HCT116 (cell line): ENCODE data around the gene HOXC6. TPM values are rescaled to one million over a fixed set of nuclear protein-coding genes. Genes with fewer than 3 reads are reported as not detected.

Experiments used
- ATAC-seq: fragments of 200-7000 bp; cut with Tn5 transposase; 2 replicates; pipeline ENCODE4 v1.9.1; 2020; ENCODE audit warnings: mild to moderate bottlenecking, moderate library complexity
- BruUV-seq: library from RNA; stranded (reverse); fragments of 400-500 nt; replicated peaks from 2 replicates; lab custom pipeline; 2021; lab: Mats Ljungman, UMichigan
- CTCF ChIA-PET: fragments of 300-600 bp; sonication (Branson Sonifier 250); formaldehyde crosslinking; loops from one replicate; lab custom pipeline; 2021; ENCODE audit warnings: antibody characterized with exemption; lab: Charles Lee
- POLR2A ChIA-PET: fragments of 300-600, 350-600 bp; sonication (Branson Sonifier 250); formaldehyde crosslinking; loops from one replicate; lab custom pipeline; 2021; ENCODE audit warnings: antibody characterized with exemption; lab: Charles Lee
- RAD21 ChIA-PET, 2 experiments: fragments of 300-600 bp; sonication (Branson Sonifier 250); formaldehyde crosslinking; loops; one replicate each; lab custom pipeline; 2023; ENCODE audit warnings: low total read pairs in 2 of 2; ENCODE audit not compliant: uncharacterized antibody in 2 of 2, unreplicated experiment in 2 of 2, low non-redundant PET in 1 of 2; lab: Charles Lee
- DNase-seq: peaks from one replicate; pipeline ENCODE4 v3.0.0-alpha.2; 2010; ENCODE audit warnings: low read depth, low spot score
- H2AFZ ChIP-seq: fragments of 200-600 bp; shearing (Covaris generic), sonication (generic); 2 replicates; pipeline ENCODE4 v1.6.1; 2017; ENCODE audit warnings: low read depth, mixed run types, mixed read lengths, antibody characterized with exemption, low read length; ENCODE audit not compliant: poor library complexity, severe bottlenecking
- H3K27ac ChIP-seq: 2 replicates; pipeline ENCODE4 v1.5.1; 2012; ENCODE audit warnings: low read depth, low read length
- H3K27me3 ChIP-seq: fragments of 200-600 bp; sonication (generic); 2 replicates; pipeline ENCODE4 v1.6.1; 2016; ENCODE audit warnings: mixed run types, low read length, mixed read lengths; ENCODE audit not compliant: insufficient read depth
- H3K36me3 ChIP-seq, 2 experiments: fragments of 200-500 bp in 1 of 2; fragments of 200-600 bp in 1 of 2; sonication (Bioruptor generic) in 1 of 2; sonication (generic) in 1 of 2; 2 replicates each; pipeline versions ENCODE4 v1.5.1 to v1.6.1; 2014 to 2016; ENCODE audit warnings: low read length in 2 of 2, inconsistent platforms in 1 of 2, mixed read lengths in 1 of 2, mixed run types in 1 of 2; ENCODE audit not compliant: insufficient read depth in 2 of 2, control insufficient read depth in 1 of 2
- H3K4me1 ChIP-seq, 2 experiments: fragments of 200-600 bp in 1 of 2; sonication (generic) in 1 of 2; 2 replicates each; pipeline versions ENCODE4 v1.5.1 to v1.6.1; 2012 to 2017; ENCODE audit warnings: low read length in 2 of 2, inconsistent platforms in 1 of 2, mild to moderate bottlenecking in 1 of 2, mixed read lengths in 1 of 2, mixed run types in 1 of 2, moderate library complexity in 1 of 2; ENCODE audit not compliant: insufficient read depth in 2 of 2, control insufficient read depth in 1 of 2
- H3K4me2 ChIP-seq: fragments of 200-600 bp; sonication (generic); 2 replicates; pipeline ENCODE4 v1.6.1; 2017; ENCODE audit warnings: mixed run types, low read length, mixed read lengths
- H3K4me3 ChIP-seq, 2 experiments: fragments of 200-600 bp in 1 of 2; sonication (generic) in 1 of 2; replicated peaks in 1 of 2; 2 replicates each; pipeline ENCODE4 v1.5.1; 2011 to 2016; ENCODE audit warnings: low read length in 2 of 2, control low read depth in 1 of 2, low read depth in 1 of 2, mild to moderate bottlenecking in 1 of 2, mixed read lengths in 1 of 2, mixed run types in 1 of 2
- H3K79me2 ChIP-seq: fragments of 200-600 bp; sonication (generic); 2 replicates; pipeline ENCODE4 v1.6.1; 2017; ENCODE audit warnings: mild to moderate bottlenecking, mixed run types, low read length, moderate library complexity, mixed read lengths; ENCODE audit not compliant: insufficient read depth
- H3K9ac ChIP-seq: fragments of 200-600 bp; sonication (generic); 2 replicates; pipeline ENCODE4 v1.6.1; 2016; ENCODE audit warnings: low read length, mixed read lengths
- H3K9me2 ChIP-seq: fragments of 200-600 bp; sonication (generic), shearing (Covaris generic); 2 replicates; pipeline ENCODE4 v1.6.1; 2017; ENCODE audit warnings: mixed run types, mild to moderate bottlenecking, moderate library complexity; ENCODE audit not compliant: insufficient read depth
- H3K9me3 ChIP-seq, 2 experiments: fragments of 200-500 bp in 1 of 2; fragments of 200-600 bp in 1 of 2; sonication (Bioruptor generic) in 1 of 2; sonication (generic) in 1 of 2; 2 replicates each; pipeline ENCODE4 v1.6.1; 2014 to 2017; ENCODE audit warnings: low read length in 2 of 2, mixed read lengths in 2 of 2, inconsistent platforms in 1 of 2, low read depth in 1 of 2, mild to moderate bottlenecking in 1 of 2, mixed run types in 1 of 2, moderate library complexity in 1 of 2; ENCODE audit not compliant: control insufficient read depth in 1 of 2, insufficient read depth in 1 of 2
- H4K20me1 ChIP-seq: fragments of 200-600 bp; sonication (generic), shearing (Covaris generic); 2 replicates; pipeline ENCODE4 v1.6.1; 2017; ENCODE audit warnings: mixed run types, mild to moderate bottlenecking, moderate library complexity; ENCODE audit not compliant: insufficient read depth
- ATF3 ChIP-seq: IDR thresholded peaks from 2 replicates; pipeline ENCODE4 v1.6.1; 2012
- EGR1 ChIP-seq: IDR thresholded peaks from 2 replicates; pipeline ENCODE4 v1.6.1; 2012; ENCODE audit warnings: low read depth
- ELF1 ChIP-seq: IDR thresholded peaks from 2 replicates; pipeline ENCODE4 v1.6.1; 2012; ENCODE audit warnings: low read depth, borderline replicate concordance
- FOSL1 ChIP-seq: IDR thresholded peaks from 2 replicates; pipeline ENCODE4 v1.6.1; 2012; ENCODE audit warnings: low read depth
- POLR2AphosphoS5 ChIP-seq: IDR thresholded peaks from 2 replicates; pipeline ENCODE4 v1.6.1; 2011; ENCODE audit warnings: mild to moderate bottlenecking, low read depth, low read length, moderate library complexity
- REST ChIP-seq: IDR thresholded peaks from 2 replicates; pipeline ENCODE4 v1.6.1; 2012; ENCODE audit warnings: low read depth
- SIN3A ChIP-seq: IDR thresholded peaks from 2 replicates; pipeline ENCODE4 v1.6.1; 2012; ENCODE audit warnings: low read depth
- SP1 ChIP-seq: IDR thresholded peaks from 2 replicates; pipeline ENCODE4 v1.6.1; 2012; ENCODE audit warnings: low read depth
- SRF ChIP-seq: IDR thresholded peaks from 2 replicates; pipeline ENCODE4 v1.6.1; 2012; ENCODE audit warnings: low read depth
- TCF7L2 ChIP-seq: IDR thresholded peaks from 2 replicates; pipeline ENCODE4 v1.7.0; 2011; ENCODE audit warnings: borderline replicate concordance, inconsistent platforms; ENCODE audit not compliant: insufficient read depth, insufficient read length; ENCODE audit errors: extremely low read depth
- YY1 ChIP-seq: IDR thresholded peaks from 2 replicates; pipeline ENCODE4 v1.6.1; 2011; ENCODE audit warnings: low read length, low read depth, moderate library complexity, mild to moderate bottlenecking; ENCODE audit not compliant: insufficient replicate concordance; ENCODE audit errors: extremely low read depth
- ZNF274 ChIP-seq: fragments of 200-500 bp; sonication (Bioruptor generic); IDR thresholded peaks from 2 replicates; pipeline ENCODE4 v1.6.1; 2014; ENCODE audit warnings: mild to moderate bottlenecking, low read depth, low read length, inconsistent platforms
- intact Hi-C: fragments of 100-400 bp; cut with micrococcal nuclease; formaldehyde crosslinking; loops from 2 replicates; pipeline ENCODE4 v1.10.0; 2022
- total RNA-seq: library from RNA; stranded (reverse); gene quantifications from one replicate; pipeline ENCODE4 v1.2.1, GENCODE V29; 2021; ENCODE audit not compliant: unreplicated experiment
- TF ChIP-seq, protein P1 (sequence below), 3 experiments: fragments of 200-600 bp in 1 of 3; sonication (generic) in 1 of 3; IDR thresholded peaks in 2 of 3; conservative IDR thresholded peaks in 1 of 3; 2 replicates each; pipeline ENCODE4 v1.5.1; 2012 to 2017; ENCODE audit warnings: low read depth in 2 of 3, low read length in 2 of 3, antibody characterized with exemption in 1 of 3, borderline replicate concordance in 1 of 3, control low read depth in 1 of 3, mild to moderate bottlenecking in 1 of 3, mixed read lengths in 1 of 3, mixed run types in 1 of 3, moderate library complexity in 1 of 3; ENCODE audit not compliant: insufficient read depth in 1 of 3
- TF ChIP-seq, protein P2 (sequence below): IDR thresholded peaks from 2 replicates; pipeline ENCODE4 v1.6.1; 2011; ENCODE audit warnings: mild to moderate bottlenecking, low read length, moderate library complexity; ENCODE audit not compliant: insufficient replicate concordance; ENCODE audit errors: extremely low read depth
- TF ChIP-seq, protein P3 (sequence below): IDR thresholded peaks from 2 replicates; pipeline ENCODE4 v1.6.1; 2012

The HOXC6 gene
- total RNA-seq, 1 experiment from 2014 or later: 3.1 TPM

DNA sequence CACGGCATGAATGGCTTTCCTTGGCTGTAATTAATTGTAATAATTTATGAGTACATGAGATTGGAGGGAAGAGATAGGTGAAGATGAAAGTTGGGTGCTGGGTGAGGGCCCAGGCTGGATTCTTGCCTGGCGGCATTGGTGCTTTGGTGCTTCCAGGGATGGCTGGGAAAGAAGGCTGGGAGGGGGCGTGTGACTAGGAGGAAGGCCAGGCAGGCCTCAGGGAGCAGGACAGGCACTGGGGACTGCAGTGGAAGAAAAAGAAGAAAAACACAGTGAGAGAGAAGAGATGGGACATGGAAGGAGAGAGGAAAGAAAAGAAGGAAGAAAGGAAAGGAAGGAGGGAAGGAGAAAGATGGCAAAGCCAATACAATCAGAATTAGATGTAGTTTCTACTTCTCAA is 24.6 kb upstream of the HOXC6 start:
- no TSS peak for BruUV-seq
- H3K9ac ChIP-seq: no peak overlapping the region
- peaks cover 21% of the 10 kb centered on the region for H3K79me2 ChIP-seq
- ChIA-PET CTCF (interaction anchor here (0.7 to 2.2 kb wide), 6 partner anchors 14 to 211 kb away, joined by 3 to 8 read pairs (median 4); partner anchors contain the start of gene HOXC10), RAD21 (interaction anchor here in 1 of 2 experiments (0.6 kb wide), 1 partner anchor 9 kb away, joined by 3 read pairs; no protein-coding TSS in a partner anchor), POLR2A (no interaction called here)
- no peaks in the 10 kb centered on the region for H3K9me3 ChIP-seq
- peaks cover 10 to 25% of the 10 kb centered on the region in 2 experiments for H3K4me1 ChIP-seq
- no peak overlapping the region for H3K27ac ChIP-seq
- no peaks in the 10 kb centered on the region for H3K27me3 ChIP-seq
- no peak overlapping the region for H3K4me3 ChIP-seq
- no peak for TF ChIP-seq REST
- no peak for TF ChIP-seq SP1
- no peak for TF ChIP-seq SIN3A
- TF ChIP-seq, protein P1, sequence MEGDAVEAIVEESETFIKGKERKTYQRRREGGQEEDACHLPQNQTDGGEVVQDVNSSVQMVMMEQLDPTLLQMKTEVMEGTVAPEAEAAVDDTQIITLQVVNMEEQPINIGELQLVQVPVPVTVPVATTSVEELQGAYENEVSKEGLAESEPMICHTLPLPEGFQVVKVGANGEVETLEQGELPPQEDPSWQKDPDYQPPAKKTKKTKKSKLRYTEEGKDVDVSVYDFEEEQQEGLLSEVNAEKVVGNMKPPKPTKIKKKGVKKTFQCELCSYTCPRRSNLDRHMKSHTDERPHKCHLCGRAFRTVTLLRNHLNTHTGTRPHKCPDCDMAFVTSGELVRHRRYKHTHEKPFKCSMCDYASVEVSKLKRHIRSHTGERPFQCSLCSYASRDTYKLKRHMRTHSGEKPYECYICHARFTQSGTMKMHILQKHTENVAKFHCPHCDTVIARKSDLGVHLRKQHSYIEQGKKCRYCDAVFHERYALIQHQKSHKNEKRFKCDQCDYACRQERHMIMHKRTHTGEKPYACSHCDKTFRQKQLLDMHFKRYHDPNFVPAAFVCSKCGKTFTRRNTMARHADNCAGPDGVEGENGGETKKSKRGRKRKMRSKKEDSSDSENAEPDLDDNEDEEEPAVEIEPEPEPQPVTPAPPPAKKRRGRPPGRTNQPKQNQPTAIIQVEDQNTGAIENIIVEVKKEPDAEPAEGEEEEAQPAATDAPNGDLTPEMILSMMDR (IDR thresholded peaks at IDR 0.05 in 2 of 3, conservative IDR thresholded peaks at IDR 0.05 in 1 of 3; ENCODE audit: borderline replicate concordance in 1 of 3, insufficient read depth in 1 of 3, low read depth in 2 of 3, low read length in 2 of 3): no peak
- TF ChIP-seq YY1: no peak
- TF ChIP-seq, protein P2, sequence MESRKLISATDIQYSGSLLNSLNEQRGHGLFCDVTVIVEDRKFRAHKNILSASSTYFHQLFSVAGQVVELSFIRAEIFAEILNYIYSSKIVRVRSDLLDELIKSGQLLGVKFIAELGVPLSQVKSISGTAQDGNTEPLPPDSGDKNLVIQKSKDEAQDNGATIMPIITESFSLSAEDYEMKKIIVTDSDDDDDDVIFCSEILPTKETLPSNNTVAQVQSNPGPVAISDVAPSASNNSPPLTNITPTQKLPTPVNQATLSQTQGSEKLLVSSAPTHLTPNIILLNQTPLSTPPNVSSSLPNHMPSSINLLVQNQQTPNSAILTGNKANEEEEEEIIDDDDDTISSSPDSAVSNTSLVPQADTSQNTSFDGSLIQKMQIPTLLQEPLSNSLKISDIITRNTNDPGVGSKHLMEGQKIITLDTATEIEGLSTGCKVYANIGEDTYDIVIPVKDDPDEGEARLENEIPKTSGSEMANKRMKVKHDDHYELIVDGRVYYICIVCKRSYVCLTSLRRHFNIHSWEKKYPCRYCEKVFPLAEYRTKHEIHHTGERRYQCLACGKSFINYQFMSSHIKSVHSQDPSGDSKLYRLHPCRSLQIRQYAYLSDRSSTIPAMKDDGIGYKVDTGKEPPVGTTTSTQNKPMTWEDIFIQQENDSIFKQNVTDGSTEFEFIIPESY: no peak
- no peak for TF ChIP-seq FOSL1
- no peak for TF ChIP-seq EGR1
- no peak for TF ChIP-seq TCF7L2
- TF ChIP-seq POLR2AphosphoS5: no peak
- no peak for TF ChIP-seq SRF
- TF ChIP-seq, protein P3, sequence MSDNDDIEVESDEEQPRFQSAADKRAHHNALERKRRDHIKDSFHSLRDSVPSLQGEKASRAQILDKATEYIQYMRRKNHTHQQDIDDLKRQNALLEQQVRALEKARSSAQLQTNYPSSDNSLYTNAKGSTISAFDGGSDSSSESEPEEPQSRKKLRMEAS: no peak
- no peak for TF ChIP-seq ATF3
- TF ChIP-seq ZNF274: no peak
- no peak for TF ChIP-seq ELF1
- H4K20me1 ChIP-seq: no peaks in the 10 kb centered on the region
- no peak overlapping the region for H3K4me2 ChIP-seq
- intact Hi-C loops: no loop called here
- no peak overlapping the region for H2AFZ ChIP-seq
- H3K36me3 ChIP-seq: peaks cover 0 to 6% of the 10 kb centered on the region in 2 experiments; a peak in 1 of 4 replicates
- DNase-seq: no peak
- ATAC-seq: no peak
- no peaks in the 10 kb centered on the region for H3K9me2 ChIP-seq
